PC-9 (cell line): ENCODE results near the gene C1orf35. TPM values are rescaled to one million over a fixed set of nuclear protein-coding genes. Genes with fewer than 3 reads are reported as not detected.

Source experiments
- BruUV-seq: library from RNA; stranded (reverse); fragments of 400-500 nt; replicated peaks from 2 replicates; lab custom pipeline; 2021; lab: Mats Ljungman, UMichigan
- CTCF ChIA-PET: fragments of 300-600 bp; sonication (Branson Sonifier 250); formaldehyde crosslinking; loops from one replicate; lab custom pipeline; 2022; ENCODE audit warnings: antibody characterized with exemption; lab: Charles Lee
- POLR2A ChIA-PET: fragments of 300-600 bp; sonication (Branson Sonifier 250); formaldehyde crosslinking; loops from one replicate; lab custom pipeline; 2022; ENCODE audit warnings: antibody characterized with exemption; ENCODE audit not compliant: unreplicated experiment; lab: Charles Lee
- DNase-seq, 2 experiments: peaks; one replicate each; pipeline versions ENCODE4 v3.0.0 to v3.0.0-alpha.2; 2015 to 2022; ENCODE audit warnings: mixed read lengths in 1 of 2
- H2AFZ ChIP-seq: fragments of 200-600 bp; sonication (generic); 2 replicates; pipeline ENCODE4 v1.8.1; 2017; ENCODE audit warnings: antibody characterized with exemption
- H3F3A ChIP-seq: fragments of 200-600 bp; sonication (generic); 2 replicates; pipeline ENCODE4 v1.8.1; 2017; ENCODE audit warnings: antibody characterized with exemption, mild to moderate bottlenecking, low read depth; ENCODE audit not compliant: insufficient read depth
- H3K27ac ChIP-seq: fragments of 200-600 bp; sonication (generic); 2 replicates; pipeline ENCODE4 v1.6.1; 2016; ENCODE audit warnings: mixed run types
- H3K27me3 ChIP-seq: fragments of 200-600 bp; sonication (generic); 2 replicates; pipeline ENCODE4 v1.6.1; 2016; ENCODE audit warnings: low read depth, mixed run types; ENCODE audit not compliant: insufficient read depth
- H3K36me3 ChIP-seq: fragments of 200-600 bp; sonication (generic); 2 replicates; pipeline ENCODE4 v1.6.1; 2016; ENCODE audit warnings: low read depth, mixed run types
- H3K4me1 ChIP-seq: fragments of 200-600 bp; sonication (generic); replicated peaks from 2 replicates; pipeline ENCODE4 v1.6.1; 2016; ENCODE audit warnings: mixed run types; ENCODE audit not compliant: insufficient read depth
- H3K4me2 ChIP-seq: fragments of 200-600 bp; sonication (generic); 2 replicates; pipeline ENCODE4 v1.6.1; 2017; ENCODE audit warnings: mixed run types
- H3K4me3 ChIP-seq: fragments of 200-600 bp; sonication (generic); 2 replicates; pipeline ENCODE4 v1.6.1; 2016; ENCODE audit warnings: mixed run types
- H3K79me2 ChIP-seq: fragments of 200-600 bp; sonication (generic); 2 replicates; pipeline ENCODE4 v1.6.1; 2017; ENCODE audit warnings: low read depth, mixed run types
- H3K9me2 ChIP-seq: fragments of 200-600 bp; sonication (generic); 2 replicates; pipeline ENCODE4 v1.8.1; 2017; ENCODE audit warnings: mild to moderate bottlenecking; ENCODE audit not compliant: insufficient read depth
- H3K9me3 ChIP-seq: fragments of 200-600 bp; sonication (generic); 2 replicates; pipeline ENCODE4 v1.8.1; 2016; ENCODE audit warnings: low read depth; ENCODE audit not compliant: insufficient read depth
- H4K20me1 ChIP-seq: fragments of 200-600 bp; sonication (generic); 2 replicates; pipeline ENCODE4 v1.8.1; 2017; ENCODE audit not compliant: insufficient read depth
- EZH2 ChIP-seq: fragments of 200-600 bp; sonication (generic); IDR thresholded peaks from 2 replicates; pipeline ENCODE4 v1.8.0; 2017; ENCODE audit warnings: antibody characterized with exemption, low read depth
- intact Hi-C: fragments of 100-400 bp; cut with micrococcal nuclease; formaldehyde crosslinking; loops from one replicate; pipeline ENCODE4 v1.10.0; 2022; ENCODE audit not compliant: unreplicated experiment
- total RNA-seq: library from RNA; stranded (reverse); gene quantifications from 2 replicates; pipeline ENCODE4 v1.2.3, GENCODE V29; 2021
- TF ChIP-seq, protein P1 (sequence below): fragments of 200-600 bp; sonication (generic); conservative IDR thresholded peaks from 2 replicates; pipeline ENCODE4 v1.6.1; 2017; ENCODE audit warnings: mixed run types, antibody characterized with exemption, mild to moderate bottlenecking, moderate library complexity

Gene C1orf35
- total RNA-seq, 1 experiment from 2014 or later = 26.4 TPM

DNA sequence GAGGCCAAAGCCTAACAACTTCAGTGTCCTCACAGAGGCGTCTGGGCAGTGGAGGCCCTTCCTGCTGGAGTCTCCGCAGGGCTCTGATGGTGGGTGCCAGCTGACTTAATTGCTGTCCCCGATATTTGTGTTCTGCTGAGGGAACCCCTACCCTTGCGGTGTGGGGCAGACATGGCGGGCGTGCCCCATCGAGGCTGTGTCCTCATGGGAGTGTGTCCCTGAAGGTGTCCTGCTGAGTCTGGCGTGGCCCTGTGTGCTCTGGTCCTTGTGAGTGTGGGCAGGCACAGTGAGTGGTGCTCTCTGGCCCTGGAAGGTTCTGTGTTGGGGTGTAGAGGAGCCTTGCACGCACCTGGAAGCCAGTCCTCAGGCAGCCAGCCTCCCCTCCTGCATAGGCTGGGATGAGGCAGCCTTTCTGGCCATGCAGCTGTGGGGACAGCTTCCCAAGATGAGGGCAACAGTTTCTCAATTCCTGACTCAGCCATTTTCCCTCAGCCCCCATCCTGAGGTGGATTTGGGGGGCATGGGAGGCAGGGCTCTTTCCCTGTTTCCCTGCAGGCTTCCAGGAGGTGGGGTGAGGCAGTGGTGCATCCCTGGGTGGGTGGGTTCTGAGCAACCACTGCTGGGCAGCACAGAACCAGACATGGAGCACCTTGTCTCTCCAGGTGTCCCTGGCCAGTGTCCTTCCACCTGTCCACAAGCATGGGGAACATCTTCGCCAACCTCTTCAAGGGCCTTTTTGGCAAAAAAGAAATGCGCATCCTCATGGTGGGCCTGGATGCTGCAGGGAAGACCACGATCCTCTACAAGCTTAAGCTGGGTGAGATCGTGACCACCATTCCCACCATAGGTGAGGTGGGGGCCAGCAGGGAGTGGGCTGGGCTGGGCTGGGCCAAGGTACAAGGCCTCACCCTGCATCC is 6.5 kb downstream of the C1orf35 start:
- ChIA-PET CTCF (no interaction called here), POLR2A (no interaction called here)
- Histone ChIP-seq H3K27me3 (no peaks in the 10 kb centered on the region), H3K79me2 (peaks cover 64% of the 10 kb centered on the region), H3K4me3 (no peak overlapping the region), H3K9me2 (no peaks in the 10 kb centered on the region), H3K4me1 (peaks cover 18% of the 10 kb centered on the region), H4K20me1 (peaks cover 88% of the 10 kb centered on the region), H3K36me3 (peaks cover 48% of the 10 kb centered on the region), H3K27ac (no peak overlapping the region), H3K4me2 (no peak overlapping the region), H2AFZ (no peak overlapping the region), H3F3A (peaks cover 73% of the 10 kb centered on the region), H3K9me3 (peaks cover 2% of the 10 kb centered on the region; the same call in 1 of the 2 replicates)
- no TSS peak for BruUV-seq
- no peak for TF ChIP-seq EZH2
- TF ChIP-seq, protein P1, sequence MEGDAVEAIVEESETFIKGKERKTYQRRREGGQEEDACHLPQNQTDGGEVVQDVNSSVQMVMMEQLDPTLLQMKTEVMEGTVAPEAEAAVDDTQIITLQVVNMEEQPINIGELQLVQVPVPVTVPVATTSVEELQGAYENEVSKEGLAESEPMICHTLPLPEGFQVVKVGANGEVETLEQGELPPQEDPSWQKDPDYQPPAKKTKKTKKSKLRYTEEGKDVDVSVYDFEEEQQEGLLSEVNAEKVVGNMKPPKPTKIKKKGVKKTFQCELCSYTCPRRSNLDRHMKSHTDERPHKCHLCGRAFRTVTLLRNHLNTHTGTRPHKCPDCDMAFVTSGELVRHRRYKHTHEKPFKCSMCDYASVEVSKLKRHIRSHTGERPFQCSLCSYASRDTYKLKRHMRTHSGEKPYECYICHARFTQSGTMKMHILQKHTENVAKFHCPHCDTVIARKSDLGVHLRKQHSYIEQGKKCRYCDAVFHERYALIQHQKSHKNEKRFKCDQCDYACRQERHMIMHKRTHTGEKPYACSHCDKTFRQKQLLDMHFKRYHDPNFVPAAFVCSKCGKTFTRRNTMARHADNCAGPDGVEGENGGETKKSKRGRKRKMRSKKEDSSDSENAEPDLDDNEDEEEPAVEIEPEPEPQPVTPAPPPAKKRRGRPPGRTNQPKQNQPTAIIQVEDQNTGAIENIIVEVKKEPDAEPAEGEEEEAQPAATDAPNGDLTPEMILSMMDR = no peak
- DNase-seq = no peak
- intact Hi-C loops = no loop called here

DNA sequence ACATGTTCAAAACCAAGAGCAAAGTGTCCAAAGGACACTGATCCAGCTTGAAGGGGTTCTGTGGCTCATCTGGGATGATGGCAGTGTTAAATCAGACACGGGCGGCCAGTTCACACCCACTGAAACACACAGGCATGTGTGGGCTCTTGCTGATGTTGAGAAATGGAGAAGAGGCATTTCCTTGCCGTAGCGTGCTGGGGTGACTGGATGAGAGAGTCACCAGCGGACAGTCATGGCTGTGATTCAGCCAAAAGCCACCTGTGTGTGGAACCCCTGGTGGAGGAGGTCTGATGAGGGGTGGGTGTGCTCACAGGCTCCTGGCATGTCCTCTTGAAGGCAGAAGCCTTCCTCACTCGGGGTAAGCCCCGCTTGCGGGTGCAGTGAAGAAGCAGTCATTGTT is 7.2 kb downstream of the C1orf35 start:
- Histone ChIP-seq H3K36me3 (peaks cover 55% of the 10 kb centered on the region), H3K9me3 (peaks cover 2% of the 10 kb centered on the region; the same call in 1 of the 2 replicates), H3K4me2 (no peak overlapping the region), H2AFZ (no peak overlapping the region), H3K27ac (no peak overlapping the region), H3F3A (peaks cover 73% of the 10 kb centered on the region), H3K27me3 (no peaks in the 10 kb centered on the region), H3K4me1 (peaks cover 23% of the 10 kb centered on the region), H3K79me2 (peaks cover 71% of the 10 kb centered on the region), H4K20me1 (peaks cover 95% of the 10 kb centered on the region), H3K4me3 (no peak overlapping the region), H3K9me2 (no peaks in the 10 kb centered on the region)
- no peak for TF ChIP-seq EZH2
- TF ChIP-seq, protein P1 = no peak
- ChIA-PET POLR2A (no interaction called here), CTCF (no interaction called here)
- intact Hi-C loops = no loop called here
- DNase-seq = no peak
- no TSS peak for BruUV-seq

DNA sequence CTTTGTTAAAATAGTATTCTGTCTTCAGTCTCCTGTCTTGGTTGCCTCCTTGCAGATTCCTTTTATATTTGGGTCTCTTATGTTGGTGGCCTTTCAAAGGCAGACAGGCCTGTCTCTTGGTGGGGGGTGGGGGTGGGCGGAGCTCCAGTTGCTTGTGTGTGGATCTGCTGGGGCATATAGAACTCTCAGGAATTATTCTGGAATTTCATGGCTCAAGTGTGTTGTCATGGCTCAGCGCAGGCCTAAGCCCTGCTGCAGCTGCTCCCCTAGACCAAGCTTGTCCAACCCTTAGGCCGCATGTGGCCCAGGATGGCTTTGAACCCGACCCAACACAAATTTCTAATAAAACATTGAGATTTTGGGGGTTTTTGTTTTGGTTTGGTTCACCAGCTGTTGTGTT is 8.0 kb downstream of the C1orf35 start:
- intact Hi-C loops = no loop called here
- Histone ChIP-seq H3K4me2 (no peak overlapping the region), H3K27me3 (no peaks in the 10 kb centered on the region), H3K79me2 (peaks cover 79% of the 10 kb centered on the region), H3F3A (peaks cover 68% of the 10 kb centered on the region), H3K36me3 (peaks cover 61% of the 10 kb centered on the region), H3K27ac (no peak overlapping the region), H3K9me3 (peaks cover 2% of the 10 kb centered on the region; the same call in 1 of the 2 replicates), H2AFZ (no peak overlapping the region), H3K9me2 (no peaks in the 10 kb centered on the region), H3K4me3 (no peak overlapping the region), H3K4me1 (peaks cover 24% of the 10 kb centered on the region), H4K20me1 (peaks cover 100% of the 10 kb centered on the region)
- no peak for DNase-seq
- POLR2A ChIA-PET = interaction anchor here (0.7 kb wide), 1 partner anchor 46 kb away, joined by 10 read pairs; no protein-coding TSS in a partner anchor
- TF ChIP-seq, protein P1 = no peak
- TF ChIP-seq EZH2 = no peak
- no TSS peak for BruUV-seq
- CTCF ChIA-PET = no interaction called here
